ENCODE measurements around the gene SHANK1.
A peak's percentile ranks its signal among the peaks of the same experiment; 100 is the strongest.

Gene SHANK1

DNA sequence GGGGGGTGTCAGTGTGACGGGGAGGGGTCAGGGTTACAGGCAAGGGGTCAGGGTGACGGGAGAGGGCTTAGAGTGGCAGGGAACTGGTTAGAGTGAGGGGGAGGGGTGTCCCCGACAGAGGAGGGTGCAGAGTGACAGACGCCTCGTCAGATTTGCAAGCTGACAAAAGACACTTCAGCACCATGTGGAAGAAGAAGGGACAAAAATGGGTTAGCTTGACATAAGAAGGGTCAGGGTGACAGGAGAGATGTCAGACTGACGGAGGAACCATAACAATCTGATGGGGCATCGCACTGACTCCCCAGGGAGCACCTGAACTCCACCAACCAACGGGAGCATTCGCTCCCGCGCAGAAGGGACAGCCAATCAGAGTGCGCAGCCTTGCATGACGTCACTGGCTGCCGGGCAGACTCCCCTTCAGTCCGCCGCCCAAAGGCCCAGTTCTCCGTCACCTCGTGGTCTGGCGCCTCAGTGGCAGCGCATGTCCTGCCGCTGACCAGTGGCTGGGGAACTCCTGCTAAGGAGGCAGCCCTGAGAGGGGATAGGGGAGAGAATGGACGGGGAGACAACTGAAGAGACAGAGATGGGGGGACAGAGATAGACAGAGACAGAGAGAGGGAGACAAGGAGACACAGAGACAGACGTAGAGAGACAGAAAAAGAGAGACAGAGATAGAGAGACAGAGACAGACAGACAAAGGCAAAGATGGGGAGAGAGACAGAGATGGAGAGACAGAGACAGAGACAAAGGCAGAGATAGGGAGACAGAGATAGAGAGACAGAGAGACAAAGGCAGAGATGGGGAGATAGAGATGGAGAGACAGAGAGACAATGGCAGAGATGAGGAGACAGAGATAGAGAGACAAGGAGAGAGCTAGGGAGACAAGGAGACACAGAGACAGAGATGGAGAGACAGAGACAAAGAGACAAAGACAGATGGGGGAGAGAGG is 40.2 kb downstream of the SHANK1 start:
- peak; percentile 72 for DNase-seq

DNA sequence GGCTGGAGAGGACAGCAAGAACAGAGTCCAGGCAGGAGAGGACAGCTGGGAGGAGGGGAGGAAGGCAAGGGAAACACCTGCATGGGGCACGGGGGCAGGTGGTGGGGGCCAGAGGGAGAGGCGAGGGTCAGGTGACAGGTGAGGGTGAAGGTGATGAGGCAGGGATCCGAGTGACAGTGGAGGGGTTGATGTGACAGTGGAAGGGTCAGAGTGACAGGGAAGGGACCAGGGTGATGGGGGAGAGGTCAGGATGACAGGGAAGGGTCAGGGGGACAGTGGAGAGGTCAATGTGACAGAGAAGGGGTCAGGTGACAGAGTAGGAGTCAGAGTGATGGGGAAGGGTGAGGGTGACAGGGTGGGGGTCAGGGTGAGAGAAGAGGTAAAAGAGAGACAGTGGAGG is 41.3 kb downstream of the SHANK1 start:
- DNase-seq: no peak

DNA sequence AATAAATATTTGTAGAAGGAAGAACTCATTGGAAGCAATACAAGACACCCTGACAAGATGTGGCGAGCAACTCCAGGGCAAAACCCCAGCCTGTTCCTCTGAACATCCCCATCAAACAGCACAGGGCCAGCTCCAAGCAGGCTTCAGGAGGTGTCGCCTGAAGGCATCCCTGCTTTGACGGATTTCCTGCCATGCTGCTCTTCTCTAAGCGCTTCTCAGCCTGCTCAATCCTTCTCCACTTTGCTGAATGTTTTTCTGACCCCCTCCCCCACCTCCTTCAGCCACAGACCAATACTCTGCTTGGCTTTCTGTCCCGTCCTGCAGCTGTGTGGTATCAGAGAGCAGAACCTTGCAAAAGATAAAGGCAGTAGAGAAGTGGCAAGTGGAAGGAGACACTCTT is 42.0 kb downstream of the SHANK1 start:
- no peak for DNase-seq

DNA sequence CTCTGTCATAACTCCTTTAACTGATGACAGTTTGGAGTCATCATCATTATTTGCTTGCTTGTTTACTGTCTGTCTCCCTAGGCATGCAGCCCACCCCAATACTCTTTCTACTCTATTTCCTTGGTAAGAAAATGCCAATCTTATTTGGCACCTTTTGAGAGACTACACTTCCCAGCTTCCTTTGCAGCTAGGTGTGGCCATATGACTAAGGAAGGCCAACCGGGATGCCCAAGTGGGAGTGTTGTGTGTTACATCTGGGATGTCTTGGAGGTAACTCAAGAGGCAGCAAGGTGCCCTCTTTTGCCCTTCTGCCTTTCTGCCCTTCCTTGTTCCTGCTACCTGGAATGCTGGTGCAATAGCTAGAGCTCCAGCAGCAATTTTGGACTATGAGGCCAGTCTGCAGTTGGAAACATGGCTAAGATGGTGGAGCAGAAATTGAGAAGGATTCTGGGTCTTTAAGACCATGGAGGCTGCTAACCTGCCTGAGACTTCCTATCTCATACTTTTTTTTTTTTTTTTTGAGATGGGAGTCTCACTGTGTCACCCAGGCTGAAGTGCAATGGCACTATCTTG is 42.9 kb downstream of the SHANK1 start:
- no peak for DNase-seq

DNA sequence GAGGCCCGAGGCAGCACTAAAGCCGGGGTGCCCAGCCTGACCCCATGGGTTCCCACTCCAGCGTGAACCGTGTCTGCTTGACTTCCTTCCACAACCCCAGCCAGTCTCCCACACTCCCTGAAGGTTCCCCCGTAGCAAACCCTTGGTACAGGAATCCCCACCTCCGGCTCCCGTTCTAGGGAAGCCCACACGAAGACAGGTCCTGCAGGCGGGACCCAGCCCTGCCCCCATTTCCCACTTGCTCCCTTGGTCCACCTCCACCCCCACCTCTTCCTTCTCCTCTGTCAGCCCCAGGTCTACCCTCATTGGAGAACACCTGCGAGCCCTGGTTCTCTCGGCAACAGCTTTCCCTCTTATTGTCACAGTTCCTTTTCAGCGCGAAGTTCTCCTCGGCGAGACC is 46.5 kb downstream of the SHANK1 start:
- DNase-seq: no peak

DNA sequence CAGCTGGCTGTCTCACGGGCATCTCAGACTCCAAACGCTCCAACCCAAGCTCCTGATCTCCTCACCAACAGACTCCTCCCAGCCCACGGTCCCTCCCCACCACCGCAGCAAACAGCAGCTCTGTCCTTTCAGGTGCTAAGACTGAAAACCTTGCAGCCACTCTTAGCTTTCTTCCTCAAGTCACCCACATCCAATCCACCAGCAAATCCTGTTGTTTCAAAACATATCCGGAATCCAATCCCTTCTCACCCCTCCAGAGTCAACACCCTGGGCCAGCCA is 49.6 kb downstream of the SHANK1 start:
- DNase-seq: no peak

DNA sequence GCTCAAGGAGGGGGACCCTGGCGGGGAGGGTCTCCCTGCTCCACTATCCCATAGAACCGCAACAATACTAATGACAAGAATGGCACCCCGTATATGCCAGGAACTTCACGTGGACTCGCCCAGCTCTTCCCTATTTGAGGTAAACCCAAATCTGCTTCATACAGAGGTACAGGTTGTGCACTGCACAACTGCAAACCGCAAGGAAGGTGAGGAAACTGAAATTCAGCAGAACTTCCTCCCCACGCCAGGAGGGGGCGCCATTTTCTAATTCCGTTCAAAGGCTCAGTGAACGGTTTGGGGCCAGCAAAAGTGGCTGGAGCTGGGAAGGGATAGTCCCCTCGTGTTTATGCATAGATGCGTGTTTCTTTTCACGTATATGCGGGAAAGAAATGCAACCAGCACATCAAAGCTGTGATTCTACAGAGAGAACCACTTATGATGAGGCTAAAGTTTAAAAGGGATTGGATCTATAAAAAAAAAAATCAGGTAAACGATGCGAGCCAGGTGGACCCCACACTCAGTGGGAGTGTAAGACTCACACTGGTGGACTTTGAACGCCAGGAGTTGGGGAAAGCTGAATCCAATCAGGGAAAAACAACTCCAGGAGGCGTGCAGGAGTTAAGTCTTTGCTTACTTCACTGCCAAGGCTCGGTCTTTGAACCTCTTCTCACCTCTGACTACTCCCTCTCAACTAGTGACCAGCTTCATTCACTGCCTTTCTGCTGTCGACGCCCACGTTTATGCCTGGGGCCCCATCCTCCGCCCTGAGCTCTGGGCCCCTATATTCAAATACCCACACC is 50.1 kb downstream of the SHANK1 start:
- no peak for DNase-seq

DNA sequence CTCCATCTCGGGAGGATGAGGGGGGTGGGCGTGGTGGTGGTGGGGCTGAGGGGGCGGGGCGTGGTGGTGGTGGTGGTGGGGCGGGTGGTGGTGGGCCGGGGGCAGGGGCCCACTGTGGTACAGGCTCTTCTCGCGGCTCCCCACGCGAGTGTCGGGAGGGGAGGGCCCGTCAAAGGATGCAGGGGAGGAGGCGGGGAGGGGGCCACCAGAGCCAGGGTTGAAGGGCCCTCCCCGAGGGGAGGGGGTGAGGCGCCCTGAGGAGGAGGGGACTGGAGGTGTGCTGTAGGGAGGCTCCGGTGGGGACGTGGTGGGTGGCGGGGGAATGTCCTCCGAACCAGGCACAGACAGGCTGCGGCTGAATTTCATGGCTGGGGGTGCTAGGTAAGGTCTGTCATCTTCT is 50.7 kb downstream of the SHANK1 start:
- no peak for DNase-seq

DNA sequence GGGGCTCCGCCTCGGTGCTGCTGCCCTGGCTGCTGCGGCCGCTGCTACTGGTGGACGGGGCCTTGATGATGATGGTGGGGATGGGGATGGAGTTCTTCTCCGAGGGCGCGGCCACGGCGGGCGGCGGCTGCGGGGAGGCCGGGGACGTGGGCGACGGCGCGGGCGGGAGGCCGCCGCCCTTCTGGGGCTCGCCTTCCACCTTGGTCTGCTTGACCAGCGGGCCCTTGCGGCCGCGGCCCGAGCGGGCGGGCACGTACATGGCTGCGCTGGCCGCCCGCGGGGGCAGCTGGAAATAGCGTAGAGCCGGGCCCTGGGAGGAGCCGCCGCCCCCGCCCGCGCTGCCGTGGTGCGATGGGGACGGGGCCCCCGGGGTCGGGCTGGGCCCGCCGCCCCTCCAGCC is 51.2 kb downstream of the SHANK1 start:
- DNase-seq: no peak

DNA sequence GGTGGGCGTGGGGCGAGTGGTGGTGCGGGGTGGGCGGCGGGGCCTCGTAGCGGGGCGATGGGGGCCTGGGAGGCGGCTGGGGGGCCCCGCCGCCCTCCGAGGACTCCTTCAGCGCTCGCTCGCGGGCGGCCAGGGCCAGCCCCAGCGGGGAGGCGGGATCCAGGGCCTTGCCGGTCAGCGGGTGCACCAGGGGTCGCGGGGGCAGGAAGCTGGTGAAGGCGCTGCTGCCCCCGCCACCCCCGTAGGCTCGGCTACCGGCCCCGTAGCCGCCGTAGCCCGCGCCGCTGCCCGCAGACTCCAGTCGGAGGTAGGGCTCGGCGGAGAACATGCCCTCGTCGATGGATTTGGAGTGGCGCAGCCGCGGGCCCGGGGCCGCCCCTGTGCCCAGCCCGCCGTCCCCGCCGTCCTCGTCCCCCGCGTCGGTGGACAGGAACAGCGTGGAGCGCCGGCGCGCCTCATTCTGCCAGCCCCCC is 51.8 kb downstream of the SHANK1 start:
- no peak for DNase-seq

DNA sequence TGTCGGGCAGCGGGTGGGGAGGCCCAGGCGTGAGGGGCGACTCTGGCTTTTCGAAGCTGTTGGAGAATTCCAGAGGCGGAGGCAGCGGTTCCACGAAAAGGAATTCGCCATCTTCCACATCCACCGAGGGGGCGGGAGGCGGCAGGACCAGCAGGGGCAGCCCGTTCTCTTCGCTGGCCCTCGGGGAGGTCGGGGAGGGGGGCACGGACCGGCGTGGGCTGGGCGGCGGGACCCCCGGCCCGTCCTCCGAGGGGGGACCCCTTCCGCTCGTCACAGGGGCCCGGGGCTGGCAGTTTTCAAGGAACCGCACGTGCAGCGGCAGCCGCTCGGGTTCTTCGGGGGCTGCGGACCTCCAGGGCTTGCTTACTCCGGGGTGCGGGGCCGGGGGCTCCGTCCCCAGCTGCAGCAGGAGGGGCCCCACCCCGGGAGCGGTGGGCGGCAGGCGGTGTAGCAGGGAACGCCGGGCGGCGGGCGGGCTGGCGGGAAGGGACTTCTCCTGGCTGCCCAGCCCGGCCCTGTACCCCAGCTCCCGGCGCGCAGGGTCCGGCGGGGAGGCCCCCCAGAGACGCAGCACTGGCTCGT is 52.3 kb downstream of the SHANK1 start:
- DNase-seq: no peak

DNA sequence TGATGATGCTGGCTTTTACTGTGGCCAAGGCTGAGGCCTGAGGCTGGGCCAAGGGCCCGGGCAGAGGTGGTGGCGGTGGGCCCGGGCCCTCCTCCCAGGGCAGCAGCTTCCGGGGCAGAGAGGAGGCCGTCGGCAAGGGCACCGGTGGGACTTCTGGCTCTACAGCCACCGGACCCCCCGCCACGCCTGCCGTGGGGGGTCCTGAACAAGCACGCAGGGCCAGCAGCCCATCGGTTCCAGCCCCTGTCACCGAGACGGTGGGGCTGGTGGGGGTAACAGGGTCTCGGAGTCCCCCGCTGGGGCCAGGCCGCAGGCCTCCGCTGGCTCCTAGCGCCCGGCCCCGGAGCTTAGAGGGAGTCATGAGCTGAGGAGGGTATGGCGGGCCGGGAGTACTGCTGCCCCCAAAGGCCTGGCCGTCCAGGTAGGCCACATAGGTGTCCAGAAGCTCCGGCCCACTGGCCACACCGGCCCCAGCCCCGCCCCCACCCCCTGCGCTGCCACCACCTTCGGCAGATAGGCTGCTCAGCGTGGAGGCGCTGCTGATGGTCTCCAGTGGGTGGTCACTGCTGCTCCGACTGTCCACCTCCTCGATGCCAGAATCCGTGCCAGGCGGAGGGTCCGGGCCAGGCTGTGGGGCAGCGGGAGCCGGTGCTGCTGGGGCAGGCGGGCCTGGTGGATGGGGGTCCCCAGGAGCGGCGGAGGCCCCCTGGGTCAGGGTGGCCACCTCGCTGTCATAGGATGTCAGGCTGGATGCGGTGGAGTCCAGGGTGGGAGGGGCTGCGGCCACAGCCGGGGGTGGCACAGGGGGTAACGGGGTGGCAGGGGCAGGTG is 53.0 kb downstream of the SHANK1 start:
- DNase-seq: no peak

DNA sequence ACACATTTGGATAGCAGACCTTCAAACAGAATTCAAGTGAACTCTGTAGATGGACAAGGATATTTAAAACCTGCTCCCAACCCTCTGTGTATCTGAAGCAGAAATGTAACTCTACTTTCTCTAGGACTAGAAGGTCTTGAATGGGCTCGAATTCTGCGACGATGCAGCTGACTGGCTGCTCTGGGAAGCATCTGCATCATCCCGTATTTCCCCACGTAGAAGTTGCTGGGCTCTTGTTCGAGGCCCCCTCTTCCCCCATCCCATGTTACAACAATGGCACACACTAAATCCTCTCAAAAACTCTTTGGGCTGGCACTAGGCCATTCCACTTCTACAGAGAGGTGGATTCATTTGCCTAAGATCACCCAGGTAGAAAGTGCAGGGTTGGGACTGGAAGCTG is 55.4 kb downstream of the SHANK1 start:
- no peak for DNase-seq

DNA sequence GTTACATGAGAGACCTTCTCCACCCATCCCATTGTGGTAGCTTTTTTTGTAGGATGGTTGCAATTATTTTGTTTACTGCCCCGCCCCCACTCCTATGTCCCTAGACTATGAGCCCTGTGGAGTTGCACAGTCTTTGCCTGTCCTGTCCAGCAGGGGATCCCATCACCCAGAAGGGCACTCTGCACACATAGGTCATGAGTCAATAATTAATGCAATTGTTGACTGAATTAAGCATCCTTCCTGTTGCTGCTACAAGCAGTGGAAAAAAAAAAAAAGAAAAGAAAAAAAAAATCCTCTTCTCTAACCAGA is 56.2 kb downstream of the SHANK1 start:
- DNase-seq: no peak

DNA sequence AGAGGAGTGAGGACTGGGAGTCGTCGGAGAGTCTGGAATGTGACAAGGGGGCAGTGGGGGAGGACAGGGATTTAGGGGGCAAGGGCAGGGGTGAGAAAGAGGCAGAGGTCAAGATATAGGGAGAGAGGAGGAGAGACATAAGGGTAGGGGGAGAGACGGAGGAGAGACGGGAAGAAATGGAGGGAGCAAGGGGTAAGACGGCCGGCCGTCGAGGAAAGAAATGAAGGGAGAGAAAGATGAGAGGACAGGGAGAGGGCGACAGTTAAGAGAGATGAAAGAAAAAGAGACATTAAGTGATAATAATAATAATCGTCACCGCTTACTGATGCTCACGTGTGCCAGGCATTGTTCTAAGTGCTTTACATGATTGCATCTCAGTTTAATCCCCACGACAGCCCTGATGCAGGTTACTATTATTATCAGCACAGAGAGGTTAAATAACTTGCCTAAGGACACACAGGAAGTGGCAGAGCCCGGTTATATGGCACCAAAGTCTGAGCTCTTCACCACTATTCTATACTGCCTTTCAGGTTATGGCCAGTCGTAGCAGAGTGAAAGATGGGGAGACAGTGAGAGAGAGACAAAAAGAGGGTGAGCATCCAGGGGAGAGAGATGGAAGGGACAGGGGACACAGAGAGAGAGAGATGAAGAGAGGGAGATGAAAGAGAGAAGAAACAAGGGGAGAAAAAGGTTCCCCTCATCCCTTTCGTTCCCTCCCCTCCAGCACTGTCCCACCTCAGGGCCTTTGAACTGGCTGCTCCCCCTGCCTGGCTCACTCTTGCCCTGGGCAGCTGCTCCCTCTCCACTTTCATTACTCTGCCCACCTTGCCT is 56.7 kb downstream of the SHANK1 start:
- DNase-seq: no peak

DNA sequence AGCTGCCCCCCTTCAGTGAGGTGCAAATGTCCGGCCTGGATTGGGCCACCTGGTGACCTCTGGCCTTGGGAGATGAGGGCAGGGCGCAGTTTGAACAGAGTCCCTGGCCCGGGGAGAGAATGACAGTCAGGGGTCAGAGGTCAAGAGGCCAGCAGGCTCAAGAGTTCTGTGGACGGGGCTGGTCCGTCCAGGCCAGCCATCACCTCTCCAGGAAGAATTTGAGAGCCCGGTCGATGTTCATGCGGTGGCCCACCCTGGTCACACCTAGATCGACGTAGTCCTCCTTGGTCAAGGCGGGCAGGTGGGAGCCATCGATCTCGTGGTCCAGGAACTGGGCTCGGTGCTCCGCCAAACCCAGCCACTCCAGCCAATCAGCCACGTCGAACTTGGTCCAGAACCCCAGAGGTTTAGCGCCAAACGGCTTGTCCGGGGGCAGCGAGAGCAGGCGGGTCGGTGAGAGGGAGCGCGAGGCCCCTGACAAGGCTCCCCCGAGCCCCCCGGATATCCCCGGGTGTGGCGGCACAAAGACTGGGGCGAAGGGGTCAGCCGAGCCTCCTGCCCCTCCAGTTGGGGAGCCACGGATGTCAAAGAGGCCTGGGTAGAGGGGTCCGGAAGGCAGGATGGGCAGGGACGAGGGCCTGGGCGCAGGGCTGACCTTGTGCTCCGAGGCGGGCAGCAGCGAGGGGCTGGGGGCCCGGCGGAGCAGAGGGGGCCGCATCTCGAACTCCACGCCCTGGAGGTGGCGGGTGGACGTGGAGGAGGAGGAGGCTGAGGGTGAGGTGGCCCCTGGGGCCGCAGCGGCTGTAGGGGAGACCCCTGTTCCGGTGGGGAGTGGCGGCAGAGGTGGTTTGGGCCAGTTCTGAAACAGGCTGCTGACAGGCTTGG is 57.6 kb downstream of the SHANK1 start:
- DNase-seq: no peak

DNA sequence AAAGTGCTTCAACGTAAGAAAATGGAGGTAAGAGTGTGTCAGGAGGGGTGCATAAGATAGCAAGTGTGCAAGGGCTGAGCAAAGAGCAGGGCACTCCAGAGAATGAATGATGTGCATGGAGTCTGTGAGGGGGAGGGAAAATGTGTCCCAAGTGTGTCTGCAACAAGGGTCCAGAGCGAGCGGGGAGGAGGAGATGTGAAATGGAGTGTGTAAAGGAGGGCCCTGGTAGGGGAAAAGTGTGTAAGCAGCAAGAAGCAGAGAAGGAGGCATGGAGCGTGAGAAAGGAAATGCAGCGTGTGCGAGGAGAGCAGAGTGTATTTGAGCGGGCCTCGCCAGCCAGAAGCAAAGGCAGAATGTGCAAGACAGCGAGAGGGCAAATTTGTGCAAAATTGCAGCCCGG is 58.6 kb downstream of the SHANK1 start:
- DNase-seq: no peak

DNA sequence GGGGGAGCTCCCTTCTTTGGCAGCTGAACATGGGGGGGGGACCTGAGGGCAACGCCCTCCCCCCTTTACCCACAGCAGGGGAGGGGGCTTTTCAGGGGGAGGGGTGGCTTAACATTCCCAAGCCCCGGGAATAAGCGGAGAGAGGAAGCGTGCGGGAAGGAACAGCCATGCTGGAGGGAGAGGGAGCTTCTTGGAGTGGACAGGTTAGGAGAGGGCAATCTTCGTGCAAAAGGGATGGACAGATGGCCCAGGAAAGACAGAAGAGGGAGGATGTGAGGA is 59.6 kb downstream of the SHANK1 start:
- DNase-seq: no peak

DNA sequence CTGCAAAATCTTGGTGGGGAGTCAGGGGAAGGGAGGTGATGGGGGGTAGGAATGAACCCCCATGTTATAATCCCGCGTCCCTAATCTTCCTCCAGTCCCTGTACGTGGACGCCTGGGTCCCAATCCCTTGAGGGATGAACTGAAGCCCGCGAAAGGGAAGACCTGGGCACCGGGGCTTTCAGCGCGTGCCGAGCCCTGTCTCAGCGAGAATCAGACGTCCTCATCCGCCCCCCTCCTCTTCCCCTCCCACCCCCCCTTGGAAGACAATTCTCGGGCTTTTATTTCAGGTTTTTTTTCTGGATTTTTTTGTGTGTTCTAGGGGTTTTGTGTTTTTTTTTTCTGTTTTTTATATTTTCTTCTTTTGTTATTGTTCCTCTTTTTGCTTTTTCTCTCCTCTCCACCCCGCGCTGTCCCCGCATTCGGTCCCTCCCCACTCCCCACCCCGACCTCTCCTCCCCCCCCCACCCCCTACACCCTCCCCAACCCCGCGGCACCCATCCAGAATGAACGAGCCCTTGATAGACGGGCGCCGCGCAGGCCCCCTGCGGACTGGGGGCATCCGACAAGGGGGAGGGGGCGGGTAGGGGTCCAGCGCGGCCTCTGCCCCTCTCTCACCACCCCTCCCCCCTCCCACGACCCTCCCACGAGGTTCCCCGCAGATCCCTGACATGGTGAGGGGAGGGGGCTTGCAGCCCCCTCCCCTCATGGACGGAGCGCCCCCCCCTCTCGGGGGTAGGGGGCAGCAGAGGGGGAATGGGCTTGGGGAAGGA is 60.1 kb downstream of the SHANK1 start:
- DNase-seq: no peak

Measured in left hindlimb (tissue), 1 donor.